GM23338 (cell line): ENCODE results near the gene ASB9.

Experiments
- CREB1 ChIP-seq: fragments of 250-450 bp; sonication (Bioruptor Pico); IDR thresholded peaks from 2 replicates; pipeline ENCODE4 v1.5.0; 2020; ENCODE audit warnings: low read depth, mild to moderate bottlenecking, moderate library complexity
- EZH2 ChIP-seq: fragments of 200-600 bp; sonication (generic); IDR thresholded peaks from one replicate; pipeline ENCODE4 v1.8.0; 2017; ENCODE audit warnings: antibody characterized with exemption, mild to moderate bottlenecking, low read depth; ENCODE audit not compliant: unreplicated experiment
- EZH2phosphoT487 ChIP-seq: fragments of 200-600 bp; sonication (generic); IDR thresholded peaks from one replicate; pipeline ENCODE4 v1.8.1; 2018; ENCODE audit warnings: antibody characterized with exemption; ENCODE audit not compliant: unreplicated experiment
- NANOG ChIP-seq: IDR thresholded peaks from 2 replicates; pipeline ENCODE4 v1.6.1; 2016; ENCODE audit warnings: antibody characterized with exemption, borderline replicate concordance
- POLR2AphosphoS5 ChIP-seq: IDR thresholded peaks from 2 replicates; pipeline ENCODE4 v1.6.1; 2016; ENCODE audit warnings: antibody characterized with exemption, low read depth
- REST ChIP-seq: IDR thresholded peaks from one replicate; pipeline ENCODE4 v1.6.1; 2018; ENCODE audit warnings: antibody characterized with exemption; ENCODE audit not compliant: unreplicated experiment
- STAT1 ChIP-seq: IDR thresholded peaks from one replicate; pipeline ENCODE4 v1.6.1; 2016; ENCODE audit warnings: antibody characterized with exemption; ENCODE audit not compliant: unreplicated experiment
- ZNF114 ChIP-seq: fragments of 250-450 bp; sonication (Bioruptor Pico); IDR thresholded peaks from 2 replicates; pipeline ENCODE4 v1.5.0; 2020; ENCODE audit warnings: mild to moderate bottlenecking, moderate library complexity
- TF ChIP-seq, protein P1 (sequence below), 2 experiments: fragments of 200-600 bp in 1 of 2; sonication (generic) in 1 of 2; conservative IDR thresholded peaks; 2 replicates each; pipeline versions ENCODE4 v1.5.1 to v1.6.1; 2016 to 2017; ENCODE audit warnings: antibody characterized with exemption in 2 of 2, low read depth in 2 of 2, mild to moderate bottlenecking in 2 of 2, moderate library complexity in 1 of 2

- no peak for TF ChIP-seq ZNF114
- TF ChIP-seq, protein P1, sequence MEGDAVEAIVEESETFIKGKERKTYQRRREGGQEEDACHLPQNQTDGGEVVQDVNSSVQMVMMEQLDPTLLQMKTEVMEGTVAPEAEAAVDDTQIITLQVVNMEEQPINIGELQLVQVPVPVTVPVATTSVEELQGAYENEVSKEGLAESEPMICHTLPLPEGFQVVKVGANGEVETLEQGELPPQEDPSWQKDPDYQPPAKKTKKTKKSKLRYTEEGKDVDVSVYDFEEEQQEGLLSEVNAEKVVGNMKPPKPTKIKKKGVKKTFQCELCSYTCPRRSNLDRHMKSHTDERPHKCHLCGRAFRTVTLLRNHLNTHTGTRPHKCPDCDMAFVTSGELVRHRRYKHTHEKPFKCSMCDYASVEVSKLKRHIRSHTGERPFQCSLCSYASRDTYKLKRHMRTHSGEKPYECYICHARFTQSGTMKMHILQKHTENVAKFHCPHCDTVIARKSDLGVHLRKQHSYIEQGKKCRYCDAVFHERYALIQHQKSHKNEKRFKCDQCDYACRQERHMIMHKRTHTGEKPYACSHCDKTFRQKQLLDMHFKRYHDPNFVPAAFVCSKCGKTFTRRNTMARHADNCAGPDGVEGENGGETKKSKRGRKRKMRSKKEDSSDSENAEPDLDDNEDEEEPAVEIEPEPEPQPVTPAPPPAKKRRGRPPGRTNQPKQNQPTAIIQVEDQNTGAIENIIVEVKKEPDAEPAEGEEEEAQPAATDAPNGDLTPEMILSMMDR (conservative IDR thresholded peaks at IDR 0.05; ENCODE audit: low read depth in 2 of 2): no peak
- TF ChIP-seq NANOG: no peak
- TF ChIP-seq REST: no peak
- TF ChIP-seq POLR2AphosphoS5: no peak
- no peak for TF ChIP-seq CREB1 (CRISPR knock-in tag)
- TF ChIP-seq STAT1: no peak
- TF ChIP-seq EZH2: no peak
- TF ChIP-seq EZH2phosphoT487: no peak
These were observed 34.9 kb downstream of the ASB9 start for GRCh38 chrX:15235001-15235400.
